Measurements from ENCODE around the gene ZNRF3. TPM values are rescaled to one million over a fixed set of nuclear protein-coding genes. Genes with fewer than 3 reads are reported as not detected.

ZNRF3 gene
- total RNA-seq, 6 donors from 2014 or later = 11.4 to 16.9 (median 14.4) TPM

DNA sequence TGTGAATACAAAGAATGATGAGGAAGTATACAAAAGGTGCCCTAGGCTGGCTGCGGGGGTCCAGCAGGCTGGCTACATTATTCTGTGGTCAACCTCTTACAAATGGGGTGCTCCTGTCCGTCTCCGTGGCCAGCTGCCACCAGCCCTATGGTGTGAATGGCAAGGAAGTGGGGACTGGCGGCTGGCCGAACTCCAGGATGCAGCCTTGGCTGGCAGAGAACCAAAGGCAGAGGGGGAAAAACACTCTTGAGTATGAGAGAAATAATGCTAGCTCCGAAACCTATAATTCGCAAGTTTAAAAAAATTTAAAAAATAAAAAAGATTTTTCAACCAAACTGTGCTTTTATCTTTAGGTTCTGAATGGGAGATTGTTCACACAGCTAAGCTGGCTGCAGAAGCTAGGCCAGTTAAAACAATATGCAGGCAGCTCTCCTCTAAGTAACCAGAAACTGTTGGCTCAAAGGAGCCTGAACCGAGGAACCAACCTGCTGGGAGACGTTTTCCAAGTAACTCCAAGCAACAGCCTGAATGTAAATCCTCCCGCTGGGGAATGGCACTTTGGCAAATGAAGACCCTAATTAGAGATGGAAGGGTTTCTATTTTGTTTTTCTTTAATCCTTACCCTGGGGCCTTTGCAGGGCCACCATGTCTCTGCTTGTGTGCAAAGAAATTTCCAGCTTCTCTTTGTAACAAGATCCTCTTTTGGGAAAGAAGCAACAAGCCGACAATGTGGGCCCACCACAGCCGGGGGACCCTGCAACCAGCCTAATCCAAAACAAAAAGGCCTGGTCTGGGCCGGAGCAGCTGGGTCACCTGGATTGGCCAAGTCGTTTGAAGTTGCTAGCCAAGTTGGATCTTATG, 128.1 kb downstream of the ZNRF3 start:
- TF ChIP-seq EP300 (IDR thresholded peaks at IDR 0.05) = no peak
- Histone ChIP-seq H3K27me3 (no peaks in the 10 kb centered on the region), H3K4me1 (peaks cover 5 to 17% (median 11%) of the 10 kb centered on the region in 4 donors), H3K27ac (no peak overlapping the region), H3K4me3 (no peak overlapping the region), H3K36me3 (no peaks in the 10 kb centered on the region), H3K9me3 (no peaks in the 10 kb centered on the region)
- ATAC-seq (ENCODE audit: low FRiP score in 2 of 2) (no peak), DNase-seq (no peak)
- 36 to 41% methylated on average over 14 of the region's 14 CpGs for WGBS, 2 donors

DNA sequence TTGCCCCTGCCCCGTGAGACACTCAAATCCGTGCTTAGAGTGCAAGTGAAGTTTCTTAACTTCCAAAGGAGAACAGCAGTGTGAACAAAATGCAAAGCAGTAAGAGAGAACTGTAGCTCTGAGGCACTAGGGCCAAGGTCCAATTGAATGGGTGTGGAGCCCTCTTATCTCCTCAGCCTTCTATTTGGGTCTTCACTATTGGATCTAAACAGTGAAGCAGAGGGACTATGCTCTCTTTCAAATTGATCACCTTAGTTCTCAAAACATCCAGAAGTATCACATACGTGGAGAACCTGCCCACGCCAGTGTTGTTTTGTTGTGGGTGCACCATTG, 128.7 kb downstream of the ZNRF3 start:
- 77 to 78% methylated on average over 4 of the region's 4 CpGs for WGBS, 2 donors
- ATAC-seq (ENCODE audit: low FRiP score in 2 of 2) = no peak

DNA sequence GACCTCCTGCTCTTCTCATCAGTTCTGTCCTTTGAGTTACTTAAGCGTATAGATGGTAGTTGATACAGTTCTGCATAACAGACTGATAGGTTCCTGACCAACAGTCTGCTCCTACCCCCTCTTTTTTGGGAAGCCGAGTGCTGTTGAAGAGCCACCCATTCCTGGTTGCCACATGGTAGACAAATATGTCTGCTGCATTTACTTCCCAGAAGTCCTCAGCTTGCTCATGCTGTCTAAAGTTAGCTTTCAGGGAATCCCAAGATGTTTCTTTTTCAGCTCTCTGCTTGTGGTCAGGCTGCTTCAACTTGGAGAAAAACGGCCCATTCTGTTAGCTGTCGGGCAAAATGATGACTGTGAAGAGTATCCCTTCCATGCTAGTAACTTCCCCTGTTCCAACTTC, 129.6 kb downstream of the ZNRF3 start:
- no peak for DNase-seq
- Histone ChIP-seq H3K27ac (no peak overlapping the region), H3K4me3 (no peak overlapping the region), H3K27me3 (no peaks in the 10 kb centered on the region), H3K9me3 (no peaks in the 10 kb centered on the region), H3K36me3 (no peaks in the 10 kb centered on the region), H3K4me1 (peaks cover 5 to 19% (median 14%) of the 10 kb centered on the region in 4 donors)
- no peak for ATAC-seq (ENCODE audit: low FRiP score in 2 of 2)
- TF ChIP-seq EP300 (IDR thresholded peaks at IDR 0.05) (no peak), POLR2A (IDR thresholded peaks at IDR 0.05) (no peak), POLR2AphosphoS5 (IDR thresholded peaks at IDR 0.05) (no peak)
- TF ChIP-seq, protein P1, sequence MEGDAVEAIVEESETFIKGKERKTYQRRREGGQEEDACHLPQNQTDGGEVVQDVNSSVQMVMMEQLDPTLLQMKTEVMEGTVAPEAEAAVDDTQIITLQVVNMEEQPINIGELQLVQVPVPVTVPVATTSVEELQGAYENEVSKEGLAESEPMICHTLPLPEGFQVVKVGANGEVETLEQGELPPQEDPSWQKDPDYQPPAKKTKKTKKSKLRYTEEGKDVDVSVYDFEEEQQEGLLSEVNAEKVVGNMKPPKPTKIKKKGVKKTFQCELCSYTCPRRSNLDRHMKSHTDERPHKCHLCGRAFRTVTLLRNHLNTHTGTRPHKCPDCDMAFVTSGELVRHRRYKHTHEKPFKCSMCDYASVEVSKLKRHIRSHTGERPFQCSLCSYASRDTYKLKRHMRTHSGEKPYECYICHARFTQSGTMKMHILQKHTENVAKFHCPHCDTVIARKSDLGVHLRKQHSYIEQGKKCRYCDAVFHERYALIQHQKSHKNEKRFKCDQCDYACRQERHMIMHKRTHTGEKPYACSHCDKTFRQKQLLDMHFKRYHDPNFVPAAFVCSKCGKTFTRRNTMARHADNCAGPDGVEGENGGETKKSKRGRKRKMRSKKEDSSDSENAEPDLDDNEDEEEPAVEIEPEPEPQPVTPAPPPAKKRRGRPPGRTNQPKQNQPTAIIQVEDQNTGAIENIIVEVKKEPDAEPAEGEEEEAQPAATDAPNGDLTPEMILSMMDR (IDR thresholded peaks at IDR 0.05) = no peak
- 86 to 90% methylated on average over 4 of the region's 4 CpGs for WGBS, 2 donors

More for the DNA sequence above, 128.7 kb downstream of the ZNRF3 start:
- Histone ChIP-seq H3K27ac (no peak overlapping the region), H3K4me3 (no peak overlapping the region), H3K36me3 (no peaks in the 10 kb centered on the region), H3K9me3 (no peaks in the 10 kb centered on the region), H3K27me3 (no peaks in the 10 kb centered on the region), H3K4me1 (peaks cover 5 to 17% (median 13%) of the 10 kb centered on the region in 4 donors)
- TF ChIP-seq, protein P1 (IDR thresholded peaks at IDR 0.05) = no peak
- TF ChIP-seq EP300 (IDR thresholded peaks at IDR 0.05) = no peak
- TF ChIP-seq POLR2A (IDR thresholded peaks at IDR 0.05) = no peak
- no peak for TF ChIP-seq POLR2AphosphoS5 (IDR thresholded peaks at IDR 0.05)
- DNase-seq = no peak

DNA sequence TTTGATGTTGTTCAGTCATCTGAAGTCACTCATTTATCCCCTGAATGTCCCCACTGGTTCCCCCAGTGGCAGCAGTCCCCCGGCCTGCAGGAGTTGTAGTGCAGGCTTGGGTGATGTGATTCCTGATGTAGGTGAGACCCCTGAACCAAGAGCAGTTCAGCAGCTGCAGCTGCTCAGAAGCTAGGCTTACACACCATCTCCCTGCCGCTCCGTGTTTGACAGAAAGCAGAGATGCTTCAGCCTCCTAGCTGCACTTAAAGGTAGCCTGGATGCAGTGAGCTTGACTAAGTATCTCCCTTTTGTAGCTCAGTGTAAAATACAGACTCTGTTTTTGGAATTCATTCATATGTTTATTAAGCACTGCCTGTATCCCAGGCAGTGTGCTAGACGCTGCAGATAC, 130.9 kb downstream of the ZNRF3 start:
- Histone ChIP-seq H3K27ac (no peak overlapping the region), H3K4me3 (no peak overlapping the region), H3K27me3 (no peaks in the 10 kb centered on the region), H3K9me3 (no peaks in the 10 kb centered on the region), H3K36me3 (no peaks in the 10 kb centered on the region), H3K4me1 (peaks cover 5 to 19% (median 14%) of the 10 kb centered on the region in 4 donors)
- ATAC-seq (ENCODE audit: low FRiP score in 2 of 2) = no peak
- TF ChIP-seq POLR2AphosphoS5 (IDR thresholded peaks at IDR 0.05) (no peak), POLR2A (IDR thresholded peaks at IDR 0.05) (no peak), EP300 (IDR thresholded peaks at IDR 0.05) (no peak)
- TF ChIP-seq, protein P1 (IDR thresholded peaks at IDR 0.05) = no peak
- no peak for DNase-seq
- WGBS, 2 donors = 83 to 100% methylated on average over 4 of the region's 4 CpGs

DNA sequence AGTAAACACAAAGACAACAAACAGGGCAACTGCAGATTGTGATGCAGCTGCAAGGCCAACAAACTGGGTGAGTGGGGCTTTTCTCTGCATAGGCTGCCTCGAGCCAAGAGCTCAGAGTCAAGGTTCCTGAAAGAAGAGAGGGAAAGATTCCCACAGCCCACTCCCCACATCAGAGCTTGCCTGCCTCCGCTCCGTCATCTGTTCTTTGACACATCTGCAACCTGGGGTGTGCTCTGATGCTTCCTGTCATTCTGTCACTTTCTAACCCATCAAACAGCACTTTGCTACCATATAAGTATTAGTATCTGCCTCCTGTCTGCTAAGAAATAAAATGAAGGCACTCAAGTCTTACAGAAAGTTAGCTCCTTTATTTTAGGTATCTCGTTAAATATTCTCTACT, 131.4 kb downstream of the ZNRF3 start:
- ATAC-seq (ENCODE audit: low FRiP score in 2 of 2) = no peak
- H3K27ac ChIP-seq = no peak overlapping the region
- 90 to 92% methylated on average over 4 of the region's 4 CpGs for WGBS, 2 donors
- H3K4me1 ChIP-seq = peaks cover 5 to 19% (median 14%) of the 10 kb centered on the region in 4 donors
- H3K27me3 ChIP-seq = no peaks in the 10 kb centered on the region
- TF ChIP-seq EP300 (IDR thresholded peaks at IDR 0.05) (no peak), POLR2AphosphoS5 (IDR thresholded peaks at IDR 0.05) (no peak), POLR2A (IDR thresholded peaks at IDR 0.05) (no peak)
- TF ChIP-seq, protein P1 (IDR thresholded peaks at IDR 0.05) = no peak
- H3K4me3 ChIP-seq = no peak overlapping the region
- no peaks in the 10 kb centered on the region for H3K36me3 ChIP-seq
- no peak for DNase-seq
- H3K9me3 ChIP-seq = no peaks in the 10 kb centered on the region

Data from upper lobe of left lung (tissue), 6 donors.